Esophagus squamous epithelium (tissue), 5 donors: Measurements from ENCODE around the gene ZNF518A. TPM values are rescaled to one million over a fixed set of nuclear protein-coding genes. Genes with fewer than 3 reads are reported as not detected.

Experiments used
- DNase-seq: peaks from one replicate; lab custom pipeline; 2025; lab: John Stamatoyannopoulos, UW
- H3K27ac ChIP-seq, 4 donors: fragments of 200-600 bp; sonication (generic); one replicate each; pipeline ENCODE4 v1.5.1; 2016 to 2019; ENCODE audit warnings: mild to moderate bottlenecking in 1 of 4
- H3K27me3 ChIP-seq, 4 donors: fragments of 200-600 bp; sonication (generic); 1 replicate in 3 of 4; 2 replicates in 1 of 4; pipeline versions ENCODE4 v1.5.1 to v1.6.0; 2017 to 2021; ENCODE audit warnings: antibody characterized with exemption in 1 of 4
- H3K36me3 ChIP-seq, 3 donors: fragments of 200-600 bp; sonication (generic); one replicate each; pipeline ENCODE4 v1.5.1; 2016 to 2019
- H3K4me1 ChIP-seq, 3 donors: fragments of 200-600 bp; sonication (generic); one replicate each; pipeline ENCODE4 v1.5.1; 2017 to 2019
- H3K4me3 ChIP-seq, 4 donors: fragments of 200-600 bp; sonication (generic); 1 replicate in 3 of 4; 2 replicates in 1 of 4; pipeline ENCODE4 v1.5.1; 2016 to 2019; ENCODE audit warnings: mild to moderate bottlenecking in 2 of 4, moderate library complexity in 1 of 4
- H3K9me3 ChIP-seq, 3 donors: fragments of 200-600 bp; sonication (generic); one replicate each; pipeline ENCODE4 v1.5.1; 2016 to 2019
- CTCF ChIP-seq, 6 experiments: fragments of 450-650 bp in 4 of 6; fragments of 200-600 bp in 2 of 6; sonication (generic) in 2 of 6; IDR thresholded peaks; one replicate each; pipeline ENCODE4 v1.5.1; 2016 to 2019; ENCODE audit warnings: antibody characterized with exemption in 6 of 6, mild to moderate bottlenecking in 4 of 6, moderate library complexity in 4 of 6
- POLR2A ChIP-seq, 4 donors: fragments of 450-650 bp; IDR thresholded peaks; one replicate each; pipeline ENCODE4 v1.6.1; 2017; ENCODE audit warnings: antibody characterized with exemption in 4 of 4, mild to moderate bottlenecking in 4 of 4, moderate library complexity in 3 of 4
- WGBS, 2 donors: methylation state at CpG; one replicate each; pipeline ENCODE4 v1.1.5; 2018; 5-methylcytosine and 5-hydroxymethylcytosine counted together
- intact Hi-C: fragments of 100-400 bp; cut with DNase I; formaldehyde crosslinking; loops from one replicate; pipeline ENCODE4 v1.15.0; 2022
- total RNA-seq, 4 donors: library from RNA; depleted of rRNA; stranded (reverse); fragments of >200 nt; gene quantifications; one replicate each; pipeline ENCODE4 v1.1.0, GENCODE V29; 2016
- donor health status: DM: yes; HTN: yes; CAD: no.

Gene ZNF518A
- total RNA-seq, 4 donors from 2014 or later: 8.3 to 16.4 (median 12.1) TPM

DNA sequence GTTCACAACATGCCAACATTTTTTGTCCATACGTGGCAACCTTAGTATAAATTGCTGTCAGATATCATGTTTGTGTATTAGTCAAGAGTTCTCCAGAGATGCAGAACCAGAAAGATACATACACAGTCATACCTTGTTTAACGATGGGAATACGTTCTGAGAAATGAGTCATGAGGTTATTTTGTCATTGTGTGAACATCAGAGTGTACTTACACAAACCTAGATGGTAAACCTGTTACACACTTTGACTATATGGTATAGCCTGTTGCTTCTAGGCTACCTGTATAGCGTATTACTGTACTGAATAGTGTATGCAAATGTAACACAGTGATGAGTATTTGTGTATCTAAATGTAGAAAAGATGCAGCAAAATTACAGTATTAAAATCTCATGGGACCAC, 22.3 kb downstream of the ZNF518A start:
- intact Hi-C loops: no loop called here
- Histone ChIP-seq H3K27me3 (no peaks in the 10 kb centered on the region), H3K4me1 (no peaks in the 10 kb centered on the region), H3K9me3 (no peaks in the 10 kb centered on the region), H3K36me3 (peaks cover 6 to 89% (median 25%) of the 10 kb centered on the region in 3 donors), H3K27ac (no peak overlapping the region), H3K4me3 (no peak overlapping the region)
- TF ChIP-seq POLR2A (IDR thresholded peaks at IDR 0.05): no peak
- TF ChIP-seq CTCF (IDR thresholded peaks at IDR 0.05): no peak
- DNase-seq: no peak
- 76 to 86% methylated on average over 4 of the region's 4 CpGs for WGBS, 2 donors

- TF ChIP-seq POLR2A (IDR thresholded peaks at IDR 0.05) (no peak), CTCF (IDR thresholded peaks at IDR 0.05) (no peak)
- 57 to 58% methylated on average over 1 of the region's 1 CpG for WGBS, 2 donors
- Histone ChIP-seq H3K27me3 (no peaks in the 10 kb centered on the region), H3K4me3 (no peak overlapping the region), H3K27ac (no peak overlapping the region), H3K9me3 (no peaks in the 10 kb centered on the region), H3K4me1 (no peaks in the 10 kb centered on the region), H3K36me3 (peaks cover 6 to 89% (median 25%) of the 10 kb centered on the region in 3 donors)
- DNase-seq: no peak
- intact Hi-C loops: no loop called here
These were observed 23.0 kb downstream of the ZNF518A start for GRCh38 chr10:96153070-96153469.

- intact Hi-C loops: no loop called here
- H3K27ac ChIP-seq: no peak overlapping the region
- H3K27me3 ChIP-seq: no peaks in the 10 kb centered on the region
- 77 to 91% methylated on average over 6 of the region's 6 CpGs for WGBS, 2 donors
- no peak overlapping the region for H3K4me3 ChIP-seq
- peaks cover 0 to 25% (median 9%) of the 10 kb centered on the region in 3 donors for H3K9me3 ChIP-seq
- no peak for DNase-seq
- H3K4me1 ChIP-seq: no peaks in the 10 kb centered on the region
- no peak for TF ChIP-seq POLR2A (IDR thresholded peaks at IDR 0.05)
- no peak for TF ChIP-seq CTCF (IDR thresholded peaks at IDR 0.05)
- H3K36me3 ChIP-seq: peaks cover 0 to 4% (median 0%) of the 10 kb centered on the region in 3 donors
These were observed 35.6 kb downstream of the ZNF518A start for GRCh38 chr10:96165726-96166125.

GRCh38 chr10:96168546-96168945, 38.4 kb downstream of the ZNF518A start:
- peaks cover 0 to 25% (median 9%) of the 10 kb centered on the region in 3 donors for H3K9me3 ChIP-seq
- H3K4me3 ChIP-seq: no peak overlapping the region
- H3K4me1 ChIP-seq: no peaks in the 10 kb centered on the region
- intact Hi-C loops: no loop called here
- no peaks in the 10 kb centered on the region for H3K36me3 ChIP-seq
- no peak overlapping the region for H3K27ac ChIP-seq
- H3K27me3 ChIP-seq: no peaks in the 10 kb centered on the region
- TF ChIP-seq CTCF (IDR thresholded peaks at IDR 0.05): no peak
- no peak for TF ChIP-seq POLR2A (IDR thresholded peaks at IDR 0.05)
- no peak for DNase-seq
- 60 to 79% methylated on average over 1 of the region's 1 CpG for WGBS, 2 donors

DNA sequence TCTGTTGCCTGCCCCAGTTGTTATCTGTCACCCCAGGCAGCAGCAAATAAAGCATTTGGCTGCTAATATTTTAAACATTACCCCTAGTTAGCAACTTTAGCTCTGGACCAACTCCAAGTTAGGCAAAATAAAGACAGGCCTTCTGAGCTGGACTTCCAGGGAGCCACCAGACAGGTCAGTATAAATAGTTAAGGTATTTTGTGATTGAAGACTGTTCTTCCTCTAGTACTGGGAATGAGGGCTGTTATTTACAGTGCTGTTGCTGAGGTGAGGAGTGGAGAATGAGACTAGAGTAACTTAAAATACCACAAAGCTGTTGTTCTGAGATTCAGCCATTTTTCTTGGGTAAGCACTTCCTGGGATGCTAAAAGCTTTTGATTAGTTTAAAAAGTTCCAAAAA, 40.1 kb downstream of the ZNF518A start:
- intact Hi-C loops: no loop called here
- H3K9me3 ChIP-seq: peaks cover 0 to 25% (median 9%) of the 10 kb centered on the region in 3 donors
- H3K4me3 ChIP-seq: no peak overlapping the region
- no peaks in the 10 kb centered on the region for H3K36me3 ChIP-seq
- no peak overlapping the region for H3K27ac ChIP-seq
- DNase-seq: no peak
- no peaks in the 10 kb centered on the region for H3K27me3 ChIP-seq
- H3K4me1 ChIP-seq: no peaks in the 10 kb centered on the region
- TF ChIP-seq POLR2A (IDR thresholded peaks at IDR 0.05) (no peak), CTCF (IDR thresholded peaks at IDR 0.05) (no peak)
